ENCODE measurements around the gene LRBA.
"Not testable (repeated sequence)": the region's sequence is repeated elsewhere in the genome, so short reads cannot be mapped to it uniquely, and the experiment has no call there.

LRBA gene

GRCh38 chr4:150943126-150943525, 72.0 kb downstream of the LRBA start:
- DNase-seq (ENCODE audit: low read depth in 2 of 2): no peak

- no peak for DNase-seq (ENCODE audit: low read depth in 2 of 2)
These were observed 72.5 kb downstream of the LRBA start for GRCh38 chr4:150942539-150942938.

- no peak for DNase-seq (ENCODE audit: low read depth in 2 of 2)
These were observed 75.0 kb downstream of the LRBA start for GRCh38 chr4:150940123-150940522.

- no peak for DNase-seq (ENCODE audit: low read depth in 2 of 2)
These were observed 75.6 kb downstream of the LRBA start for GRCh38 chr4:150939530-150939929.

- no peak for DNase-seq (ENCODE audit: low read depth in 2 of 2)
These were observed 76.1 kb downstream of the LRBA start for GRCh38 chr4:150938873-150939499.

- DNase-seq (ENCODE audit: low read depth in 2 of 2): no peak
These were observed 76.7 kb downstream of the LRBA start for GRCh38 chr4:150938417-150938816.

GRCh38 chr4:150934022-150934421, 81.1 kb downstream of the LRBA start:
- no peak for DNase-seq (ENCODE audit: low read depth in 2 of 2)

- no peak for DNase-seq (ENCODE audit: low read depth in 2 of 2)
These were observed 83.3 kb downstream of the LRBA start for GRCh38 chr4:150931796-150932195.

- DNase-seq (ENCODE audit: low read depth in 2 of 2): no peak
These were observed 84.1 kb downstream of the LRBA start for GRCh38 chr4:150931005-150931404.

- no peak for DNase-seq (ENCODE audit: low read depth in 2 of 2)
These were observed 91.1 kb downstream of the LRBA start for GRCh38 chr4:150923945-150924344.

GRCh38 chr4:150921486-150921885, 93.6 kb downstream of the LRBA start:
- DNase-seq (ENCODE audit: low read depth in 2 of 2): not testable (repeated sequence)

- not testable (repeated sequence) for DNase-seq (ENCODE audit: low read depth in 2 of 2)
These were observed 96.5 kb downstream of the LRBA start for GRCh38 chr4:150918562-150918961.

- no peak for DNase-seq (ENCODE audit: low read depth in 2 of 2)
These were observed 103.8 kb downstream of the LRBA start for GRCh38 chr4:150911326-150911725.

- DNase-seq (ENCODE audit: low read depth in 2 of 2): no peak
These were observed 106.0 kb downstream of the LRBA start for GRCh38 chr4:150909116-150909515.

GRCh38 chr4:150906987-150907633, 108.0 kb downstream of the LRBA start:
- DNase-seq (ENCODE audit: low read depth in 2 of 2): no peak

- DNase-seq (ENCODE audit: low read depth in 2 of 2): no peak
These were observed 110.4 kb downstream of the LRBA start for GRCh38 chr4:150904671-150905070.

GRCh38 chr4:150903603-150904002, 111.5 kb downstream of the LRBA start:
- no peak for DNase-seq (ENCODE audit: low read depth in 2 of 2)

GRCh38 chr4:150896497-150896896, 118.6 kb downstream of the LRBA start:
- DNase-seq (ENCODE audit: low read depth in 2 of 2): no peak

- DNase-seq (ENCODE audit: low read depth in 2 of 2): no peak
These were observed 124.8 kb downstream of the LRBA start for GRCh38 chr4:150890246-150890645.

GRCh38 chr4:150889306-150889705, 125.8 kb downstream of the LRBA start:
- DNase-seq (ENCODE audit: low read depth in 2 of 2): no peak

- DNase-seq (ENCODE audit: low read depth in 2 of 2): no peak
These were observed 126.5 kb downstream of the LRBA start for GRCh38 chr4:150888625-150889024.

- no peak for DNase-seq (ENCODE audit: low read depth in 2 of 2)
These were observed 126.9 kb downstream of the LRBA start for GRCh38 chr4:150888217-150888616.

GRCh38 chr4:150886597-150886996, 128.5 kb downstream of the LRBA start:
- DNase-seq (ENCODE audit: low read depth in 2 of 2): no peak

GRCh38 chr4:150884625-150885024, 130.5 kb downstream of the LRBA start:
- no peak for DNase-seq (ENCODE audit: low read depth in 2 of 2)
